K562 (cell line): ENCODE measurements around the gene CXCL17. TPM values are rescaled to one million over a fixed set of nuclear protein-coding genes. Genes with fewer than 3 reads are reported as not detected.

ENCODE experiments used
- ATF6 ChIP-seq: sonication (generic); formaldehyde crosslinking; IDR thresholded peaks from 2 replicates; pipeline ENCODE4 v1.4.0; 2020; ENCODE audit warnings: mild to moderate bottlenecking, missing genetic modification reagents
- CBFA2T3 ChIP-seq: fragments of 450-650 bp; IDR thresholded peaks from 2 replicates; pipeline ENCODE4 v1.6.1; 2017
- CC2D1A ChIP-seq: fragments of 450-650 bp; IDR thresholded peaks from 2 replicates; pipeline ENCODE4 v1.6.1; 2017; ENCODE audit warnings: mild to moderate bottlenecking
- CREB3 ChIP-seq: fragments of 450-650 bp; conservative IDR thresholded peaks from 2 replicates; pipeline ENCODE4 v1.6.1; 2016; ENCODE audit warnings: missing genetic modification characterization, low read depth, mild to moderate bottlenecking, missing compliant biosample characterization, moderate library complexity
- ERF ChIP-seq: fragments of 450-650 bp; formaldehyde crosslinking; IDR thresholded peaks from 2 replicates; pipeline ENCODE4 v1.4.0; 2020; ENCODE audit warnings: mild to moderate bottlenecking, mixed read lengths
- EWSR1 ChIP-seq: fragments of 450-650 bp; IDR thresholded peaks from 2 replicates; pipeline ENCODE4 v1.6.1; 2018; ENCODE audit warnings: borderline replicate concordance, mild to moderate bottlenecking, low read depth, moderate library complexity; ENCODE audit not compliant: partially characterized antibody
- FOS ChIP-seq: IDR thresholded peaks from 3 replicates; pipeline ENCODE4 v1.6.1; 2011; ENCODE audit not compliant: insufficient read length; ENCODE audit errors: extremely low read depth
- FOXJ2 ChIP-seq: fragments of 200-800 bp; sonication (Bioruptor generic); IDR thresholded peaks from 2 replicates; pipeline ENCODE4 v1.6.1; 2016; ENCODE audit warnings: missing genetic modification characterization, missing compliant biosample characterization
- KDM4B ChIP-seq, 2 experiments: fragments of 450-650 bp in 1 of 2; sonication (generic) in 1 of 2; IDR thresholded peaks; 2 replicates each; pipeline ENCODE4 v1.6.1; 2016 to 2017; ENCODE audit warnings: borderline replicate concordance in 2 of 2, antibody characterized with exemption in 1 of 2, low read depth in 1 of 2, mild to moderate bottlenecking in 1 of 2
- MAX ChIP-seq: sonication (generic); formaldehyde crosslinking; IDR thresholded peaks from 2 replicates; pipeline ENCODE4 v1.9.0; 2022; ENCODE audit warnings: mild to moderate bottlenecking, missing genetic modification reagents
- NR1H2 ChIP-seq: sonication (generic); formaldehyde crosslinking; IDR thresholded peaks from 2 replicates; pipeline ENCODE4 v1.4.0; 2020; ENCODE audit warnings: mild to moderate bottlenecking, missing genetic modification reagents
- PKNOX1 ChIP-seq: fragments of 450-650 bp; IDR thresholded peaks from 2 replicates; pipeline ENCODE4 v1.6.1; 2016
- RBM15 ChIP-seq: fragments of 200-400 bp; formaldehyde crosslinking; IDR thresholded peaks from 2 replicates; pipeline ENCODE4 v1.6.1; 2018; ENCODE audit warnings: mild to moderate bottlenecking, low read length, moderate library complexity; ENCODE audit not compliant: insufficient read depth
- SIX5 ChIP-seq, 2 experiments: IDR thresholded peaks; 2 replicates each; pipeline ENCODE4 v1.6.1; 2011; ENCODE audit warnings: low read length in 2 of 2, borderline replicate concordance in 1 of 2, low read depth in 1 of 2, mild to moderate bottlenecking in 1 of 2, moderate library complexity in 1 of 2; ENCODE audit not compliant: insufficient read depth in 1 of 2
- TCF7L2 ChIP-seq: fragments of 150-350 bp; IDR thresholded peaks from 2 replicates; pipeline ENCODE4 v1.6.1; 2016; ENCODE audit warnings: low read depth, mild to moderate bottlenecking, low read length, moderate library complexity
- ZBTB2 ChIP-seq: fragments of 450-650 bp; IDR thresholded peaks from 2 replicates; pipeline ENCODE4 v1.6.1; 2016; ENCODE audit warnings: antibody characterized with exemption
- ZNF23 ChIP-seq: fragments of 250-450 bp; sonication (Bioruptor Pico); IDR thresholded peaks from 2 replicates; pipeline ENCODE4 v1.4.0; 2020; ENCODE audit warnings: mild to moderate bottlenecking
- ZNF282 ChIP-seq: sonication (generic); formaldehyde crosslinking; IDR thresholded peaks from 2 replicates; pipeline ENCODE4 v1.8.1; 2023; ENCODE audit warnings: missing genetic modification reagents
- ZNF583 ChIP-seq: fragments of 250-450 bp; sonication (Bioruptor Pico); IDR thresholded peaks from 2 replicates; pipeline ENCODE4 v1.4.0; 2020
- polyA plus RNA-seq, 8 experiments: library from polyadenylated mRNA; depleted of rRNA in 4 of 8; stranded (reverse) in 5 of 8; unstranded in 3 of 8; fragments of >200 nt; fragmentation: Nextera tagmentation in 2 of 8; fragmentation: Illumina TruSeq in 1 of 8; extraction: Ambion mirVana in 2 of 8; extraction: Trizol in 1 of 8; gene quantifications; 2 replicates each; pipeline versions ENCODE4 v1.2.1 to v1.2.3, GENCODE V29; 2011 to 2014; ENCODE audit warnings: inconsistent platforms in 1 of 8, missing spikeins in 1 of 8
- total RNA-seq, 7 experiments: library from RNA; depleted of rRNA in 6 of 7; stranded (reverse); fragments of >200 nt in 6 of 7; fragmentation: Illumina TruSeq in 2 of 7; extraction: Trizol in 2 of 7; gene quantifications; 2 replicates each; pipeline versions ENCODE4 v1.2.1 to v1.2.3, GENCODE V29; 2011 to 2021; ENCODE audit warnings: low replicate concordance in 1 of 7

CXCL17 gene
- total and polyA plus RNA-seq, 9 of the 15 experiments (the other 6 are each of a cell fraction or from before 2014, with no cell fraction given): 0.10 to 0.15 TPM; not detected in 7

GRCh38 chr19:42396381-42397262, 46.1 kb downstream of the CXCL17 start (continued):
- no peak for TF ChIP-seq FOXJ2
- TF ChIP-seq TCF7L2: no peak
- TF ChIP-seq MAX (CRISPR knock-in tag): peak; percentile 41; the same call in 1 of the 2 replicates
- 0 out of 2 replicates have a peak, but pooled peaks have one; percentile 50 for TF ChIP-seq ERF
- TF ChIP-seq ATF6 (CRISPR knock-in tag): 0 out of 2 replicates have a peak, but pooled peaks have one; percentile 73
- TF ChIP-seq ZNF583 (CRISPR knock-in tag): 0 out of 2 replicates have a peak, but pooled peaks have one; percentile 11
- TF ChIP-seq SIX5 (IDR thresholded peaks at IDR 0.05; ENCODE audit: borderline replicate concordance in 1 of 2, insufficient read depth in 1 of 2, low read depth in 1 of 2, low read length in 2 of 2): no peak
- no peak for TF ChIP-seq ZNF282 (CRISPR knock-in tag)
- no peak for TF ChIP-seq KDM4B (IDR thresholded peaks at IDR 0.05; ENCODE audit: borderline replicate concordance in 2 of 2, low read depth in 1 of 2)
- 0 out of 2 replicates have a peak, but pooled peaks have one; percentile 12 for TF ChIP-seq CC2D1A
- TF ChIP-seq EWSR1: no peak
- TF ChIP-seq RBM15: no peak
- no peak for TF ChIP-seq CREB3 (tag)
- no peak for TF ChIP-seq CBFA2T3
- TF ChIP-seq FOS: peak; percentile 98
- peak; percentile 99 for TF ChIP-seq PKNOX1
- no peak; the same call in 1 of the 2 replicates for TF ChIP-seq NR1H2
- peak; percentile 77; the same call in 1 of the 2 replicates for TF ChIP-seq ZBTB2
- TF ChIP-seq ZNF23 (CRISPR knock-in tag): no peak
